Testis (tissue), 3 donors: ENCODE data around the gene NME9. TPM values are rescaled to one million over a fixed set of nuclear protein-coding genes. Genes with fewer than 3 reads are reported as not detected.

Experiments
- DNase-seq: peaks from one replicate; pipeline ENCODE4 v3.0.0-alpha.2; 2019
- H3K27ac ChIP-seq, 2 donors: fragments of 200-600 bp; sonication (generic); one replicate each; pipeline ENCODE4 v1.5.1; 2019
- H3K27me3 ChIP-seq: fragments of 200-600 bp; sonication (generic); one replicate; pipeline ENCODE4 v1.5.1; 2019
- H3K36me3 ChIP-seq: fragments of 200-600 bp; sonication (generic); one replicate; pipeline ENCODE4 v1.5.1; 2017; ENCODE audit warnings: low read depth; ENCODE audit errors: missing control alignments
- H3K4me1 ChIP-seq: fragments of 200-600 bp; sonication (generic); one replicate; pipeline ENCODE4 v1.5.1; 2019
- H3K4me3 ChIP-seq, 2 donors: fragments of 200-600 bp; sonication (generic); one replicate each; pipeline ENCODE4 v1.5.1; 2017 to 2019
- H3K9me3 ChIP-seq: fragments of 200-600 bp; sonication (generic); one replicate; pipeline ENCODE4 v1.5.1; 2017
- CTCF ChIP-seq, 3 experiments: fragments of 450-650 bp in 2 of 3; fragments of 200-600 bp in 1 of 3; sonication (generic) in 1 of 3; IDR thresholded peaks; one replicate each; pipeline ENCODE4 v1.5.1; 2016 to 2019; ENCODE audit warnings: antibody characterized with exemption in 3 of 3, mild to moderate bottlenecking in 2 of 3, moderate library complexity in 1 of 3
- POLR2A ChIP-seq: fragments of 450-650 bp; IDR thresholded peaks from one replicate; pipeline ENCODE4 v1.6.1; 2017; ENCODE audit warnings: antibody characterized with exemption, mild to moderate bottlenecking, moderate library complexity
- WGBS, 2 donors: methylation state at CpG; one replicate each; pipeline ENCODE4 v1.1.5; 2018; 5-methylcytosine and 5-hydroxymethylcytosine counted together
- intact Hi-C: fragments of 100-400 bp; cut with DNase I; formaldehyde crosslinking; loops from one replicate; pipeline ENCODE4 v1.15.1; 2023; ENCODE audit warnings: low total_unique reads
- polyA plus RNA-seq: library from polyadenylated mRNA; stranded (reverse); fragments of 350-450 nt; fragmentation: Illumina TruSeq; extraction: RNeasy Lipid Tissue Mini Kit (QIAGEN cat#74804); gene quantifications from one replicate; pipeline ENCODE4 v1.2.3, GENCODE V29; 2014; ENCODE audit warnings: low read depth, low replicate concordance; ENCODE audit not compliant: insufficient read depth
- total RNA-seq, 2 donors: library from RNA; depleted of rRNA; stranded (reverse); fragments of >200 nt; gene quantifications; one replicate each; pipeline ENCODE4 v1.2.3, GENCODE V29; 2016

The NME9 gene
- total and polyA plus RNA-seq, 3 donors from 2014 or later, result 3.2 to 11.5 (median 8.0) TPM

- no peak for DNase-seq
Observed at GRCh38 chr3:138331143-138331894, 1.7 kb upstream of the NME9 start.

GRCh38 chr3:138329984-138330293 lies 288 bp upstream of the NME9 start:
- intact Hi-C loops, result no loop called here
- 11 to 31% methylated on average over 3 to 7 of the region's 7 CpGs for WGBS, 2 donors
- Histone ChIP-seq H3K27me3 (no peaks in the 10 kb centered on the region), H3K36me3 (no peaks in the 10 kb centered on the region), H3K4me3 (peak overlapping the region; percentile 65), H3K9me3 (no peaks in the 10 kb centered on the region), H3K4me1 (no peaks in the 10 kb centered on the region), H3K27ac (no peak overlapping the region)
- no peak for TF ChIP-seq POLR2A
- no peak for TF ChIP-seq CTCF (IDR thresholded peaks at IDR 0.05)
- no peak for DNase-seq

More at GRCh38 chr3:138331143-138331894, 1.7 kb upstream of the NME9 start:
- Histone ChIP-seq H3K9me3 (no peaks in the 10 kb centered on the region), H3K27me3 (no peaks in the 10 kb centered on the region), H3K4me3 (no peak overlapping the region), H3K4me1 (no peaks in the 10 kb centered on the region), H3K27ac (no peak overlapping the region), H3K36me3 (no peaks in the 10 kb centered on the region)
- intact Hi-C loops, result no loop called here
- 90 to 93% methylated on average over 6 of the region's 6 CpGs for WGBS, 2 donors
- peak in 1 of 3 experiments; percentile 20 for TF ChIP-seq CTCF (IDR thresholded peaks at IDR 0.05)
- TF ChIP-seq POLR2A, result no peak

GRCh38 chr3:138328341-138328740 lies 1.3 kb downstream of the NME9 start:
- intact Hi-C loops, result no loop called here
- Histone ChIP-seq H3K9me3 (no peaks in the 10 kb centered on the region), H3K36me3 (no peaks in the 10 kb centered on the region), H3K27ac (no peak overlapping the region), H3K4me1 (no peaks in the 10 kb centered on the region), H3K4me3 (no peak overlapping the region), H3K27me3 (no peaks in the 10 kb centered on the region)
- WGBS, 2 donors, result 27 to 37% methylated on average over 2 of the region's 2 CpGs
- no peak for TF ChIP-seq CTCF (IDR thresholded peaks at IDR 0.05)
- no peak for TF ChIP-seq POLR2A
- DNase-seq, result no peak

GRCh38 chr3:138327831-138328230 lies 1.8 kb downstream of the NME9 start:
- no peak overlapping the region for H3K4me3 ChIP-seq
- no peaks in the 10 kb centered on the region for H3K27me3 ChIP-seq
- H3K9me3 ChIP-seq, result no peaks in the 10 kb centered on the region
- no peak overlapping the region for H3K27ac ChIP-seq
- no peaks in the 10 kb centered on the region for H3K4me1 ChIP-seq
- TF ChIP-seq CTCF (IDR thresholded peaks at IDR 0.05) (no peak), POLR2A (no peak)
- no peaks in the 10 kb centered on the region for H3K36me3 ChIP-seq
- WGBS, 2 donors, result 75 to 86% methylated on average over 4 of the region's 4 CpGs
- DNase-seq, result no peak
- intact Hi-C loops, result no loop called here
